AML-193 (cell line): Measurements from ENCODE around the gene PLXDC2.

ENCODE experiments used
- DNase-seq, 2 experiments: peaks; one replicate each; lab custom pipeline; 2025; lab: John Stamatoyannopoulos, UW

Gene PLXDC2

DNA sequence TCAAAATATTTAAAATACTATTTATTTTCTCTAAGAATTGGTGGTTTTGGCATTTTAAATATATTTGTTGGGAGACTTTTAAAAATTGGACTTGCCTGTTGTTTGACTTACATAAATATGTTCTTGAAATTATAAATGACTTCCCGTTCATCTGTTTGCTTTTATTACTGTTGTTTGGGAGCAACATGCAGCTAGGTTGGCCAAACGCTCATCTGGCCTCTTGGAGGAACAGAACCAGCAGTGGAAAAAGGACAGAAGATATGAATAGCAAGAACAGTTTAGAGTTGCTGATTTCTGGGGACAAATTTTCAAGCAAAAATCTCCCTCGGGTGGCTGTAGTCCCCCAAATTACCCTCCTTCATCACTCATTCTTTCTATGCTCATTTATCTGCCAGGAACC lies 41.6 kb downstream of the PLXDC2 start:
- DNase-seq = no peak

DNA sequence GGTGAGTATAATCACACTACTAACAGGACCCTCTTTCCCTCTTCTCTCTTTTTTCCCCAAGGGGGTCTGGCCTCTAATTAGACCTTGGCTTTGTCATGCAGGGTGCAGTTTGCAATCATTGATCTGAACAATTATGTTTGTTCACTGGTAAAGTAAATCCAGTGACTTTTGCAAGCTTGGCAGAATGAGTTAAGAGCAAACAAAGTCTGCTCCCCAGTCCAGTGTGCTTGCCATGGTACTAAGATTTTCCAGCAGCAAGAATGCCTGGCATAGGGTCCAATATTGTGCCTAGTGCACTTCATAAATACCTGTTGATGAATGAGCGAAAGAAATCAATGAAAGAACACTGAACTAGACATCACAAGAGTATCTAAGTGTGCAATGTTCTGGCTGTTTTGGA lies 43.9 kb downstream of the PLXDC2 start:
- DNase-seq = no peak

DNA sequence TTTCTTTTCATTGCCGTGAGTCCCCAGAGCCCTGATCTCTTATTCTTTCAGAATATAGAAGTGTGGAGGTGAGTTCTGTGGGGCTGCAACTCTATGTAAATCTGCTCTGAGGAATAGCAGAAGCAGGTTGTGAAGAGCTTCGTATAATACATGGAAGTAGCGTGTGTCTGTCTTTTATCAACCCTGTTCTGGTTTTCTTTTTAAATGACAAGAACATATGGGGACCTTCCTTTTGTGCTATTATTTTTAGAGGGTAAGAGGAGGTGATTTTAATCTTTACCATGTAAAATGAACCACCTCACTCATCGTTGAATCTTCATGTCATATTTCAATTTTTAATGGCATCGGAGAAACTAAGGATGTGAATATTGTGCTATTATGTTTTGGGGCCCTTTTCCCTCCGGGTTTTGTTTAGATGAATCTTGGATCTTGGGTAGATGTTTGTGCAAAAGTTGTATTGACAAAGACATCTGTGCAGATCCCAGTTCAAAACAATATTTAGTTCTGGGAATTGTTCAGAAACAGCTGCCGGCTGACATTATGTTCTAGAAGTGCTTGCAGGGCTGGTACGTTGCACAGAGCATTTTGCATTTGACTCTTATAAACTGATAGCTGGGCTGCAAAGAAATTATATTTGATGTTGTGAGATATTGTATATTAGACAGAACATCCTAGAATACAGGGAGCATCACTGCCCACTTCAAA lies 46.7 kb downstream of the PLXDC2 start:
- DNase-seq = no peak

DNA sequence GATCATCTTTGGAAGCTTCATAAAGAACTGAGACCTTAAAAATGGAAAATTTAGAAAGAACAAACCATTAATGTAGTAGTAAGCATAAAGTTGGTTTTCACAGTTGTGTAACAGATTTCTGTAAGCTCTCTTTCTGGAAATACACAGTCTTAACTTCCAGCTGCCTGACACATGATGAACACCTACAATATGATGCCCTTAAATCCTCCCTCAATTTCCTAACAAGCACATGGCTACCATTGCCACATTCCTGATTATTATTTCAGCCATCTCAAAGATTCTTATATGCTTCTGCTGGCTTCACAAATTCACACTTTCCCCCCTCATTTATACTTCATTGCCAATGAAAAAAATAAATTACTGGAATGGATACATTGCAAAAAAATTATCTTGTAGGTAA lies 49.4 kb downstream of the PLXDC2 start:
- DNase-seq = no peak

GRCh38 chr10:19869370-19869769 lies 53.1 kb downstream of the PLXDC2 start:
- no peak for DNase-seq

DNA sequence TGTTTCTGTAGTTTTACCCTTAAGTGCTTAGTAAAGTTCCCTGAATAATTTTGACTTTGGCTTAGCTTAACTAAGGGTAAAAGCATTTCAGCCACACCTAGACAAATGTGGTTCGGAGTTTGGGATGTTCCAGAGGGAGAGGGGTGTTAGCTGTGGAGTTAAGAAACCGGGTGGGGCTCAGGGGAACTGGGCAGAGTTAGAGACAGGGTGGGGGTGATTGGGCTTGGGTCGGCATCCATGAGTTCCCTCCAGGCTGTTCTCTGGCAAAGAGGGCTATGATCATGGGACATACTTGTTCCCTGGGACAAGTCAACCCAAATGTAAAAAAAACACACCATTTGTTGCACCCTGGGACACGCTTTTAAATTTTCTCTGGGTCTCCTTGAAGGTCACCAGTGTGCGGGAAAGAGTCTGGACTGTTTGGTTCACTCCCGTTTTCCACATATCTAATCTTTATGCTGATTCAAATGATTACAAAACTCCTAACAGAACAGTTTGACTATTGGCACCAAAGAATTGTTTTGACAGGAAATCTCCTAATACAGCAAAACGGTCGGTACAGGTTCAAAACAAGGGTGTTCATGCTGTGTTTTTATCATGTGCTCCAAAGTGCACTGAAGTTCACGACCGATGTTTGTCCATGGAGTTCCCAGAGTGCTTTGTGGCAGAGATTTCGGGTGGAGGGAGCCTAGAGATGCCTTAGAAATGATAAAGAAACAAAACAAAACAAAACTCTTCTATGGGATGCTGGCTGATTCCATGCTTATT lies 56.5 kb downstream of the PLXDC2 start:
- DNase-seq = no peak

DNA sequence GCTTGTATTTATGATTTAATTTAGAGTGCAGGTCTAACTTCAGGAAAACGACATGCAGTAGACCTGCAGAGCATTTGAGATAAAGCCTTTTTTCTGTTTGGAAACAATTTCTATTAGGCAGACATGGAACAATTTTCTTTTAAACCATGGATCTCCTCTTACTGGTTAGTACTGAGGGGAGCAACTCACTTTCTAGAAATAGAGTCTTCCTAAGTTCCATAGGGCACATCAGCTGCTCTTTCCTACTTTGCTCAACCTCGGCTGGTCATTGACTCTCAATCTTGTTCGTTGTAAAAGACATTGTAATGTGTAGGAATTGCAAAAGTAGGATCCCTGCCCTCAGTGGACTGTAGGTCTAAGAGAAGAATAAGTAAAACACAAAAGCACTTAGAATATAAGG lies 58.0 kb downstream of the PLXDC2 start:
- no peak for DNase-seq

DNA sequence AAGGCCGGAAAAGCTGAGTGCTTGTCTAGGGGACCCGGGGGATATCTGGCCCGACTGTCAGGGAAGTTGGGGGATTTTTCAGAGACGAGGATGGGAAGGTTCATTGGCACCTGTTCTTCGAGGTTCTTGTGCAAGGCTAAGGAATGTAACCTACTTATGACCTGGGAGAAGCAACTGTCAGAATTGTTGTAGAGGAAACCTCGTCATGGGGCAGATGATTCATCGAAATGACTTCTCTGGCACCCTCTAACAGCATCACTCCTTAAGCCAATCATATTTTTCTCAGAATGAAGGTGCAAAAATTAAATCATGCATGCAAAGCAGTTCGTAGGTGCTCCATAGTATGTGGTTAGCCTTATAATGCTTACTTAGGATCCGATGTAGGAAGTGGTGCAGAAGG lies 58.6 kb downstream of the PLXDC2 start:
- DNase-seq = no peak

DNA sequence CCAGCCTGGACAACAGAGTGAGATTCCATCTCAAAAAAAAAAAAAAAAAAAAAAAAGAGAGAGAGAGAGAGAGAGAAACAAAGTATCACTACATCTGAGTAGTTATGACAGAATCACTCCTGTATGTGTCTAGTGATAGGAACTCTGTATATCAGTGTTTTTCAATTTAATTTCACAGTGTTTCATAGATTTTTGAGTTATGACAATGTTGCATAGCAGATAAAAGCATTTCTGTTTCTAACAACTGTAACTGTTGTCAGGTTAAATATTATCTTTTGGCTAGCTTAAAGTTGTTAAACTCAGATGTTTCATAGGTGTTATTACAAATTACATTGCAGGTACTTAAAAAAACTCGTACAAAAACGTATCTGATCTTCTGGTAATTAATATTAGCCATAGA lies 60.3 kb downstream of the PLXDC2 start:
- no peak for DNase-seq

GRCh38 chr10:19877466-19878255 lies 61.4 kb downstream of the PLXDC2 start:
- DNase-seq = no peak

DNA sequence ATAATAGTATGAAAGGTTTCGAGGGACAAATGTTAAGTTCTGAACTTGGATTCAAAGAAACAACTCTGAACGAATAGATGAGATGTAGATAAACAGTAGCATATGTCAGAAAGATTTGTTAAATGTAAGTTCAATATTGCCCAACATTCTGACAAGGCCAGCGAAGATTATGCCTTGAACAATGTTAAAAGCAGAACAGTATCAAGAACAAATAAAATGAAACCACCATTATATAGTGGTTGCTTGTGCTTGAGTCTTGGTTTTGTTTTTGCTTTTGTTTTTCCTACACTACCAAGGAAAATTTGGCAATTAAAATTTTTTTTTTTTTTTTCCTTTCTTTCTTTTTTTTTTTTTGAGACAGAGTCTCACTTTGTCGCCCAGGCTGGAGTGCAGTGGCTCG lies 66.4 kb downstream of the PLXDC2 start:
- DNase-seq = no peak

- no peak for DNase-seq
These were observed 71.9 kb downstream of the PLXDC2 start for GRCh38 chr10:19888061-19888660.

- DNase-seq = no peak
These were observed 73.0 kb downstream of the PLXDC2 start for GRCh38 chr10:19889256-19889655.

GRCh38 chr10:19891429-19891828 lies 75.2 kb downstream of the PLXDC2 start:
- no peak for DNase-seq

- no peak for DNase-seq
These were observed 76.0 kb downstream of the PLXDC2 start for GRCh38 chr10:19892270-19892669.

DNA sequence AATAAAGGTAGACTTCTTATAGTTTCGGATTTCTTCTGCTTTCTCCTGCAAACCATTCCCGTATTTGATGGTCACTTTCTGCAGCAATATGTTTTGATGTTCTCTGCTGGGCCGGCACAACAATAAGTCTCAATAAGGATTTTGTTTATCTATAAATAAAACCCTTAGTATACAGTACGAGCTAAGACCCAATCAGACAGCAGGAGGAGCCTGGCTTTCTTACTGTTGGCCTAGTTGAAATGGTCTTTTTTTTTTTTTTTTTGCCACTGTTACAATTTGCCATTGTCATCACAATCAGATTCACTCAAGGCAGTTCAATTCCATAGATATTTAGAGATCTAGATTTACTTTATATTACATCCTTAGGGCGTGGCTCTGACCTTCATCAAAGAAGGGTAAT lies 76.4 kb downstream of the PLXDC2 start:
- DNase-seq = no peak

DNA sequence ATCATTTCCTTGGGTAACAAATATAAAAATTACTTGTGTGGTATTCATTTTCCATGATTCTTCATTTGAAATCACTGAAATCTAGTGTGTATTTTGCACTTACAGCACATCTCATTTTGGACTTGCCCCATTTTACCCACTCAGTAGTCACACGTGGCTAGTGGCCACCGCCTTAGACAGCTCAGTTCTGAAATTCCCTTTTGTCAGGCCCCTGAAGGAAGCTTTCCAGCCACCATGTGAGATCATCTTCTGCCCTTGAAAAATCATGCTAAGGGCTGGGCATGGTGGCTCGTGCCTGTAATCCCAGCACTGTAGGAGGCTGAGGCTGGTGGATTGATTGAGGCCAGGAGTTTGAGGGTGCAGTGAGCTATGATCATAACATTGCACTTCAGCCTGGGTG lies 79.3 kb downstream of the PLXDC2 start:
- no peak for DNase-seq

GRCh38 chr10:19902456-19902855 lies 86.2 kb downstream of the PLXDC2 start:
- DNase-seq = no peak

- DNase-seq = no peak
These were observed 88.0 kb downstream of the PLXDC2 start for GRCh38 chr10:19904202-19904661.

GRCh38 chr10:19906108-19906791 lies 90.0 kb downstream of the PLXDC2 start:
- no peak for DNase-seq

DNA sequence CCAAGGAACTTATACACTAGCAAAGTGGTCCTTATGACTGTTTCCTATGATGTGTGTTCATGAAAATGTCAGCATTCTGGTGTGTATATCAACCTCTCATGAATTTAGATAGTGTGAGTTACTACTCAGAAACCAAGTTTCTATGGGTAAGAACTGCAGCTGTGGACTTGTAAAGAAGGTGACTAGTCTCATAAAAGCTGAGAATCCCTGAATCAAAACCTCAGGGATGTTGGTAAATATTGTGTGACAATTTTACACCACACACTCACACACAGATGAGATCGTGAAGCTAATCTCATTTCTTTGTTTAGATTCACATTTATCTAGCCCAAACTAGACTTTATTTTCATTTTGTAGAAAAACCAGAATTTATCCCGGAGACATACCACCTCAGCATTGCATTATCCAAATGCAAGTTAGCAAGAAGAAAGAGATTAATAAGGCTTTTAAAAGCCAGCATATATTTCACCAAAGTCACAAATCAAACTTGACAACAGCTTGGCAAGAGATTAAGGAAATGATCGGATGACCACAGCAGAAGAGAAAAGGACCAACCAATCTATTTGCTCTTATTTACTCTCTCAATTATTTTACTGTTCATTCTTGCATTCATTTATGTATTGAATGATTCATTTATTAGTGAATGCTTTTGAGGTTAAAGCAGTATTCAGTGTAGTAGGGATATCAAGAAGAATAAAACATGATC lies 92.9 kb downstream of the PLXDC2 start:
- no peak for DNase-seq
